ENCODE measurements around the gene FAM167B.
"Not testable (repeated sequence)": the region's sequence is repeated elsewhere in the genome, so short reads cannot be mapped to it uniquely, and the experiment has no call there.

FAM167B gene

GRCh38 chr1:32241001-32241763, 5.8 kb upstream of the FAM167B start:
- Mint-ChIP-seq H3K9me3 (ENCODE audit: low read depth) (no peaks in the 10 kb centered on the region), H3K4me3 (peak overlapping the region; percentile 87), H3K27me3 (no peaks in the 10 kb centered on the region), H3K36me3 (peaks cover under 1% of the 10 kb centered on the region), H3K4me1 (ENCODE audit: low read depth) (peaks cover 15% of the 10 kb centered on the region), H3K27ac (peak overlapping the region; percentile 22)

GRCh38 chr1:32242341-32242851, 4.6 kb upstream of the FAM167B start:
- Mint-ChIP-seq H3K27me3 (no peaks in the 10 kb centered on the region), H3K4me3 (peak overlapping the region; percentile 35), H3K36me3 (no peaks in the 10 kb centered on the region), H3K9me3 (ENCODE audit: low read depth) (no peaks in the 10 kb centered on the region), H3K4me1 (ENCODE audit: low read depth) (peaks cover 24% of the 10 kb centered on the region), H3K27ac (no peak overlapping the region)

- Mint-ChIP-seq H3K4me3 (no peak overlapping the region), H3K9me3 (ENCODE audit: low read depth) (no peaks in the 10 kb centered on the region), H3K4me1 (ENCODE audit: low read depth) (peaks cover 55% of the 10 kb centered on the region)
These were observed 430 bp downstream of the FAM167B start for GRCh38 chr1:32247452-32247851.

GRCh38 chr1:32247983-32248889, 1.2 kb downstream of the FAM167B start:
- peaks cover 2% of the 10 kb centered on the region for H3K36me3 Mint-ChIP-seq
- H3K4me1 Mint-ChIP-seq (ENCODE audit: low read depth): peaks cover 57% of the 10 kb centered on the region
- H3K27ac Mint-ChIP-seq: peak overlapping the region; percentile 95
- H3K4me3 Mint-ChIP-seq: peak overlapping the region; percentile 69
- no peaks in the 10 kb centered on the region for H3K27me3 Mint-ChIP-seq
- H3K9me3 Mint-ChIP-seq (ENCODE audit: low read depth): no peaks in the 10 kb centered on the region

More at GRCh38 chr1:32247452-32247851, 430 bp downstream of the FAM167B start:
- Mint-ChIP-seq H3K27ac (peak overlapping the region; percentile 95), H3K27me3 (no peaks in the 10 kb centered on the region), H3K36me3 (peaks cover 2% of the 10 kb centered on the region)

- Mint-ChIP-seq H3K27me3 (no peaks in the 10 kb centered on the region), H3K4me3 (peak overlapping the region; percentile 100), H3K27ac (peak overlapping the region; percentile 99), H3K36me3 (peaks cover 2% of the 10 kb centered on the region), H3K4me1 (ENCODE audit: low read depth) (peaks cover 67% of the 10 kb centered on the region), H3K9me3 (ENCODE audit: low read depth) (no peaks in the 10 kb centered on the region)
These were observed 3.0 kb downstream of the FAM167B start for GRCh38 chr1:32249831-32250525.

- no peaks in the 10 kb centered on the region for H3K9me3 Mint-ChIP-seq (ENCODE audit: low read depth)
- H3K4me3 Mint-ChIP-seq: peak within 1 kb of the TSS; percentile 100
- H3K27me3 Mint-ChIP-seq: no peaks in the 10 kb centered on the region
- peaks cover 72% of the 10 kb centered on the region for H3K4me1 Mint-ChIP-seq (ENCODE audit: low read depth)
- H3K36me3 Mint-ChIP-seq: peaks cover 2% of the 10 kb centered on the region
- H3K27ac Mint-ChIP-seq: peak within 1 kb of the TSS; percentile 99
These were observed 4.1 kb downstream of the FAM167B start, which contains the start of gene LCK for GRCh38 chr1:32250893-32251716. LCK (plus strand) TSS chr1:32251265; CDS start chr1:32274330, 23,065 bp downstream.

- peaks cover 65% of the 10 kb centered on the region for H3K4me1 Mint-ChIP-seq (ENCODE audit: low read depth)
- H3K27me3 Mint-ChIP-seq: no peaks in the 10 kb centered on the region
- H3K4me3 Mint-ChIP-seq: peak overlapping the region; percentile 81
- H3K36me3 Mint-ChIP-seq: peaks cover 6% of the 10 kb centered on the region
- no peaks in the 10 kb centered on the region for H3K9me3 Mint-ChIP-seq (ENCODE audit: low read depth)
- H3K27ac Mint-ChIP-seq: peak overlapping the region; percentile 79
These were observed 8.3 kb downstream of the FAM167B start for GRCh38 chr1:32255072-32256071.

GRCh38 chr1:32256473-32257226, 9.6 kb downstream of the FAM167B start:
- peaks cover 62% of the 10 kb centered on the region for H3K4me1 Mint-ChIP-seq (ENCODE audit: low read depth)
- H3K4me3 Mint-ChIP-seq: peak overlapping the region; percentile 84
- peaks cover 7% of the 10 kb centered on the region for H3K36me3 Mint-ChIP-seq

GRCh38 chr1:32257227-32257508, 10.1 kb downstream of the FAM167B start:
- peaks cover 58% of the 10 kb centered on the region for H3K4me1 Mint-ChIP-seq (ENCODE audit: low read depth)

More at GRCh38 chr1:32256473-32257226, 9.6 kb downstream of the FAM167B start:
- Mint-ChIP-seq H3K27me3 (no peaks in the 10 kb centered on the region), H3K9me3 (ENCODE audit: low read depth) (no peaks in the 10 kb centered on the region), H3K27ac (peak overlapping the region; percentile 94)

GRCh38 chr1:32263236-32263593, 16.2 kb downstream of the FAM167B start:
- H3K27me3 Mint-ChIP-seq; H3K36me3 Mint-ChIP-seq; H3K4me3 Mint-ChIP-seq; H3K9me3 Mint-ChIP-seq (ENCODE audit: low read depth): not testable (repeated sequence)
- Mint-ChIP-seq H3K4me1 (ENCODE audit: low read depth) (peaks cover 54% of the 10 kb centered on the region), H3K27ac (peak overlapping the region; percentile 91)

More at GRCh38 chr1:32257227-32257508, 10.1 kb downstream of the FAM167B start:
- Mint-ChIP-seq H3K27me3 (no peaks in the 10 kb centered on the region), H3K4me3 (peak overlapping the region; percentile 84), H3K27ac (peak overlapping the region; percentile 94), H3K36me3 (peaks cover 5% of the 10 kb centered on the region), H3K9me3 (ENCODE audit: low read depth) (no peaks in the 10 kb centered on the region)

GRCh38 chr1:32263744-32264143, 16.7 kb downstream of the FAM167B start:
- H3K4me1 Mint-ChIP-seq (ENCODE audit: low read depth): peaks cover 53% of the 10 kb centered on the region
- H3K9me3 Mint-ChIP-seq (ENCODE audit: low read depth): no peaks in the 10 kb centered on the region
- H3K27me3 Mint-ChIP-seq: no peaks in the 10 kb centered on the region
- H3K4me3 Mint-ChIP-seq: peak overlapping the region; percentile 67
- peaks cover 8% of the 10 kb centered on the region for H3K36me3 Mint-ChIP-seq
- H3K27ac Mint-ChIP-seq: peak overlapping the region; percentile 91

GRCh38 chr1:32265846-32266245, 18.8 kb downstream of the FAM167B start:
- Mint-ChIP-seq H3K27me3 (no peaks in the 10 kb centered on the region), H3K27ac (peak overlapping the region; percentile 91), H3K36me3 (peaks cover 5% of the 10 kb centered on the region), H3K4me3 (peak overlapping the region; percentile 56), H3K4me1 (ENCODE audit: low read depth) (peaks cover 49% of the 10 kb centered on the region), H3K9me3 (ENCODE audit: low read depth) (no peaks in the 10 kb centered on the region)

All from activated naive CD8-positive, alpha-beta T cell (primary cell).